ENCODE data around the gene AGRP. TPM values are rescaled to one million over a fixed set of nuclear protein-coding genes. Genes with fewer than 3 reads are reported as not detected.

The AGRP gene
- total RNA-seq, 2 experiments from 2014 or later = not detected

DNA sequence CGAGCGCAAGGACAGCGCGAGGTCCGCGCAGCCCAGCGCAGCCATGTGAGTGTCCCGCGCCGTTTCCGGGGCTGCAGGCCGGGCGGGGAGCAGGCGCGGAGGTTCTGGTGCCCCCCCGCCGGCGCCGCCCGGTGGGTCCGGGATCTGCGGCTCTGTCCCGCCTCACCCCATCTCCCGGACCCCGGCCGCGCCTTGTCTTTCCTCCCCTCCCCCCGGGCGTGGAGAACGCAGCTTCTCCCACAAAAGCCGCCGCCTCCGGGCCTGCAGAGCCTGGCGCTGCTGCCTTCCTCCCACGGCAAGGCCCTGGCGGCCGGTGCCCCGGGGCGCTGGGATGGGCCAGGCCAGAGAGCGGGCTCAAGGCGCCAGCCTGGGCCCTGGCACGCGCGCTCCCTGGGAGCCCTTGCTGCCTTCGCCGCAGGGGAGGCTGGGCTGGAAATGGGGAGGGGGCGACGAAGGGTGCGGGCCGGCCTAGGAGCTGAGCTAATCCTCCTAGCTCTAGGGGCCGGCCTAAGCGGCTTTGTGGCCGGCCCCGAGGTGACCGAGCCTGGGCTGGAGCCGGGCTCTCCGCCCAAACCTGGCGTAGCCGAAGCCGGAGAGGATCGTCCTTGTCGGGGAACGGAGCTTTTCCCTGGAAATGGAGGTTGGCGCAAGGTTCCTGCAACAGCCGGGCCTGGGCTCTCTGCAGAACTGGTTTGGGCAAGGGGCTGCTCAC is 45.7 kb upstream of the AGRP start:
- ChIA-PET POLR2A (interaction anchor here (0.6 to 1.3 kb wide), 7 partner anchors 8 to 131 kb away, joined by 3 to 6 read pairs (median 4); partner anchors contain the start of gene ACD), CTCF (interaction anchor here (1.1 to 11.4 kb wide), 8 partner anchors 7 to 139 kb away, joined by 3 to 135 read pairs (median 7); partner anchors contain the start of gene CARMIL2)
- Mint-ChIP-seq H3K4me3 (peak overlapping the region; percentile 68), H3K27me3 (peaks cover 27% of the 10 kb centered on the region), H3K4me1 (ENCODE audit: low read depth) (peaks cover 15% of the 10 kb centered on the region), H3K36me3 (ENCODE audit: low read depth) (no peaks in the 10 kb centered on the region), H3K9me3 (no peaks in the 10 kb centered on the region), H3K27ac (no peak overlapping the region)
- intact Hi-C loops (cut with micrococcal nuclease) = no loop called here
- ATAC-seq (peak; percentile 47), DNase-seq (peak; percentile 40)
- TF ChIP-seq CTCF (IDR thresholded peaks at IDR 0.05) = no peak

GRCh38 chr16:67528222-67528869 is 45.0 kb upstream of the AGRP start, which contains the start of gene RIPOR1:
Gene RIPOR1, plus strand, starts transcription at chr16:67528829. Its CDS starts 9,618 bp downstream, at chr16:67538447.
- peaks cover 25% of the 10 kb centered on the region for H3K27me3 Mint-ChIP-seq

GRCh38 chr16:67526149-67526791 is 42.9 kb upstream of the AGRP start:
- no peak for TF ChIP-seq CTCF (IDR thresholded peaks at IDR 0.05)
- intact Hi-C loops (cut with micrococcal nuclease) = no loop called here
- ATAC-seq (no peak), DNase-seq (no peak)
- no peaks in the 10 kb centered on the region for H3K9me3 Mint-ChIP-seq
- ChIA-PET POLR2A (interaction anchor here (0.6 kb wide), 1 partner anchor 695 kb away, joined by 3 read pairs; no protein-coding TSS in a partner anchor), CTCF (interaction anchor here (0.9 to 2.1 kb wide), 7 partner anchors 9 to 142 kb away, joined by 3 to 11 read pairs (median 6); no protein-coding TSS in a partner anchor)
- H3K27me3 Mint-ChIP-seq = peaks cover 14% of the 10 kb centered on the region
- H3K4me3 Mint-ChIP-seq = no peak overlapping the region
- peaks cover 18% of the 10 kb centered on the region for H3K4me1 Mint-ChIP-seq (ENCODE audit: low read depth)
- H3K36me3 Mint-ChIP-seq (ENCODE audit: low read depth) = no peaks in the 10 kb centered on the region
- no peak overlapping the region for H3K27ac Mint-ChIP-seq

More at GRCh38 chr16:67528222-67528869, 45.0 kb upstream of the AGRP start, which contains the start of gene RIPOR1:
- Mint-ChIP-seq H3K4me3 (peak within 1 kb of the TSS; percentile 68), H3K36me3 (ENCODE audit: low read depth) (no peaks in the 10 kb centered on the region), H3K9me3 (no peaks in the 10 kb centered on the region), H3K27ac (peak within 1 kb of the TSS; percentile 5), H3K4me1 (ENCODE audit: low read depth) (peaks cover 15% of the 10 kb centered on the region)
- ChIA-PET CTCF (interaction anchor here (1.1 to 11.4 kb wide), 7 partner anchors 6 to 136 kb away, joined by 3 to 135 read pairs (median 8); partner anchors contain the start of gene CARMIL2), POLR2A (interaction anchor here (0.6 to 1.2 kb wide), 4 partner anchors 9 to 19 kb away, joined by 3 to 4 read pairs (median 4); no protein-coding TSS in a partner anchor)
- no peak for TF ChIP-seq CTCF (IDR thresholded peaks at IDR 0.05)
- intact Hi-C loops (cut with micrococcal nuclease) = no loop called here
- DNase-seq = peak; percentile 43
- ATAC-seq = peak; percentile 64

- no peak overlapping the region for H3K4me3 Mint-ChIP-seq
- no peak for ATAC-seq
These were observed 42.0 kb upstream of the AGRP start for GRCh38 chr16:67525176-67525860.

More at GRCh38 chr16:67525176-67525860, 42.0 kb upstream of the AGRP start:
- TF ChIP-seq CTCF (IDR thresholded peaks at IDR 0.05) = no peak
- Mint-ChIP-seq H3K27ac (no peak overlapping the region), H3K36me3 (ENCODE audit: low read depth) (no peaks in the 10 kb centered on the region), H3K9me3 (no peaks in the 10 kb centered on the region), H3K27me3 (peaks cover 6% of the 10 kb centered on the region), H3K4me1 (ENCODE audit: low read depth) (peaks cover 14% of the 10 kb centered on the region)
- ChIA-PET CTCF (interaction anchor here (0.9 to 2.1 kb wide), 9 partner anchors 8 to 142 kb away, joined by 3 to 11 read pairs (median 6); partner anchors contain the start of gene CARMIL2), POLR2A (interaction anchor here (0.6 to 1.0 kb wide), 3 partner anchors 36 to 696 kb away, joined by 3 to 4 read pairs (median 3); partner anchors contain the start of gene CARMIL2)
- intact Hi-C loops (cut with micrococcal nuclease) = no loop called here
- no peak for DNase-seq
